Cortex of kidney (tissue), 1 donor: ENCODE measurements around the gene MYH1.

Source experiments
- DNase-seq: peaks from one replicate; lab custom pipeline; 2025; lab: John Stamatoyannopoulos, UW

The MYH1 gene

GRCh38 chr17:10482252-10482651, 36.1 kb downstream of the MYH1 start:
- no peak for DNase-seq

- DNase-seq, result no peak
Measured at GRCh38 chr17:10477701-10478100, 40.6 kb downstream of the MYH1 start.

GRCh38 chr17:10474536-10474935, 43.8 kb downstream of the MYH1 start:
- no peak for DNase-seq

GRCh38 chr17:10471858-10472257, 46.5 kb downstream of the MYH1 start:
- DNase-seq, result no peak

GRCh38 chr17:10469459-10469858, 48.9 kb downstream of the MYH1 start, which contains the start of gene MYH4:
Gene MYH4 (minus strand): TSS chr17:10469559. CDS start chr17:10466745, 2,814 bp downstream.
- no peak for DNase-seq

GRCh38 chr17:10463402-10463801, 54.9 kb downstream of the MYH1 start:
- no peak for DNase-seq

- no peak for DNase-seq
Measured at GRCh38 chr17:10460062-10460461, 58.3 kb downstream of the MYH1 start.

- no peak for DNase-seq
Measured at GRCh38 chr17:10458701-10459100, 59.6 kb downstream of the MYH1 start.

GRCh38 chr17:10457952-10458351, 60.4 kb downstream of the MYH1 start:
- no peak for DNase-seq

GRCh38 chr17:10447026-10447931, 71.1 kb downstream of the MYH1 start:
- DNase-seq, result no peak
